Measurements from ENCODE around the gene CTNNA3.

DNA sequence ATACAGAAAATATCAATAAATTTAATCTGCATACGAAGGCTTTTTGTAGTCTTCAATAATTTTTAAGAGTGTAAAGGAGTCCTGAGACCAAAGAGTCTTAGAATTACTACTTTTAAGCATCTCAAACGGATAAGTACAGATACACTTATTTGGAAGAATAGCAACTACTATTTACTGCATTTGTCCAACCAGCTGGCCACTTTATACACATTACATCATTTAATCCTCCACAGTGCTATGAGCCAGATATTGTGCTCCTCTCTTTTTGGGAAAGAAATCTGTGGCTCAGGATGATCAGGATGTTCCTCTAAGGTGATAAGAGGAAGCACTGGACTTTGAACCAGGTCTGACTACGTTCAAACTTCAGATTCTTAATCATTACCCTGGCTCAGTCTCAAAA is 1358.8 kb downstream of the CTNNA3 start:
- TF ChIP-seq CTCF (IDR thresholded peaks at IDR 0.05; ENCODE audit: extremely low read depth in 1 of 2, insufficient read depth in 1 of 2, low read depth in 1 of 2, low read length in 2 of 2) (no peak), POLR2A (IDR thresholded peaks at IDR 0.05; ENCODE audit: low read depth, low read length) (no peak), POLR2AphosphoS5 (IDR thresholded peaks at IDR 0.05; ENCODE audit: insufficient read depth, low read depth, low read length) (no peak), EZH2 (IDR thresholded peaks at IDR 0.05; ENCODE audit: borderline replicate concordance, low read depth, low read length, severe bottlenecking) (no peak), MYC (IDR thresholded peaks at IDR 0.05; ENCODE audit: low read depth, low read length) (no peak), GATA2 (IDR thresholded peaks at IDR 0.05; ENCODE audit: insufficient read depth, insufficient read length, low read depth, low read length) (no peak)
